NCI-H526 (cell line): ENCODE data around the gene TRMT1.

ENCODE experiments used
- DNase-seq, 2 experiments: peaks; one replicate each; lab custom pipeline; 2025; lab: John Stamatoyannopoulos, UW

The TRMT1 gene

GRCh38 chr19:13090511-13091231 is 25.9 kb downstream of the TRMT1 start:
- DNase-seq, result no peak

GRCh38 chr19:13089857-13090507 is 26.6 kb downstream of the TRMT1 start:
- no peak for DNase-seq

GRCh38 chr19:13089139-13089856 is 27.2 kb downstream of the TRMT1 start:
- no peak for DNase-seq

GRCh38 chr19:13087795-13088537 is 28.6 kb downstream of the TRMT1 start:
- DNase-seq, result no peak

- DNase-seq, result no peak
Observed at GRCh38 chr19:13087295-13087694, 29.2 kb downstream of the TRMT1 start.

- DNase-seq, result no peak
Observed at GRCh38 chr19:13086341-13086740, 30.2 kb downstream of the TRMT1 start.

- DNase-seq, result no peak
Observed at GRCh38 chr19:13085666-13086065, 30.9 kb downstream of the TRMT1 start.

GRCh38 chr19:13083627-13084026 is 32.9 kb downstream of the TRMT1 start:
- no peak for DNase-seq

GRCh38 chr19:13083008-13083404 is 33.5 kb downstream of the TRMT1 start:
- DNase-seq, result no peak

- peak in 1 of 2 experiments; percentile 17 for DNase-seq
Observed at GRCh38 chr19:13082192-13083007, 34.1 kb downstream of the TRMT1 start.

GRCh38 chr19:13079542-13079986 is 37.0 kb downstream of the TRMT1 start:
- no peak for DNase-seq

- DNase-seq, result no peak
Observed at GRCh38 chr19:13078897-13079541, 37.5 kb downstream of the TRMT1 start.

- DNase-seq, result no peak
Observed at GRCh38 chr19:13078381-13078780, 38.2 kb downstream of the TRMT1 start.

GRCh38 chr19:13077240-13077639 is 39.3 kb downstream of the TRMT1 start:
- no peak for DNase-seq

- no peak for DNase-seq
Observed at GRCh38 chr19:13076787-13077186, 39.8 kb downstream of the TRMT1 start.

GRCh38 chr19:13076320-13076719 is 40.2 kb downstream of the TRMT1 start:
- DNase-seq, result no peak

GRCh38 chr19:13074378-13074777 is 42.2 kb downstream of the TRMT1 start:
- DNase-seq, result no peak

GRCh38 chr19:13073263-13073662 is 43.3 kb downstream of the TRMT1 start:
- no peak for DNase-seq

GRCh38 chr19:13072188-13072908 is 44.2 kb downstream of the TRMT1 start:
- no peak for DNase-seq
